ENCODE measurements around the gene TMEM178B. TPM values are rescaled to one million over a fixed set of nuclear protein-coding genes. Genes with fewer than 3 reads are reported as not detected.
"Not testable (repeated sequence)": the region's sequence is repeated elsewhere in the genome, so short reads cannot be mapped to it uniquely, and the experiment has no call there.

Gene TMEM178B
- polyA plus RNA-seq, 6 donors from 2014 or later, result not detected

- H3K4me1 Mint-ChIP-seq, result no peaks in the 10 kb centered on the region
- peaks cover 0 to 10% (median 6%) of the 10 kb centered on the region in 3 donors for H3K27me3 Mint-ChIP-seq
- no peak overlapping the region for H3K4me3 Mint-ChIP-seq
- DNase-seq (no peak), ATAC-seq (ENCODE audit: low read depth in 2 of 2) (no peak)
- peaks cover 0 to 9% (median 3%) of the 10 kb centered on the region in 7 donors for H3K9me3 Mint-ChIP-seq
- no peak overlapping the region for H3K27ac Mint-ChIP-seq
- no peaks in the 10 kb centered on the region for H3K36me3 Mint-ChIP-seq
Observed at GRCh38 chr7:141313896-141314295, 240.0 kb downstream of the TMEM178B start.

DNA sequence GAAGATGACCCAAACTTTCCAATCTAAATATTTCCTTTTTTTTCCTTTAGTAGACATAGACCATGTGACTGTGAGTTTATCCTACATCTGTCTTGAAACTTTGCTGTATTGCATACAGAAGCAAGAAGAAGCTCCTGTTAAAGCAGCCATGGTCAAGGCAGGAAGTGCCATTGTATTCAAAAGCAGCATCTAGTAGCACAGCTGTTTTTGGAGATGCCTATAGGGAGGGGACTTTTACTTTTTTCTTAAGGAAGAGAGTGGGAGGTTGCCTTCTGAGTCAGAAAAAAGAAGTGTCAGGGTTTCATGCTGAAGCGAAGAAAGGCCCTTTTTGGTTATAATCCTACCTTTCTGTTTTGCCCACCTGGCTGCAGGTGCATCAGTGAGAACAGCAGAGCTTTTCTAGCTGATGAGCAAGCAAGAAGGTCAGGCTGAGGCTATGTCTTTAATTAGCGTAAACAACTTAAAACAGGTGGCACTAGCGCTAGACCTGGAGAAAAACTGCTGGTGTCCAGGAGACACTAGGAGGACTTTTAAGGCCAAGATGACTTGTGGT lies 243.2 kb downstream of the TMEM178B start:
- Mint-ChIP-seq H3K27ac (no peak overlapping the region), H3K27me3 (peaks cover 4 to 6% (median 4%) of the 10 kb centered on the region in 3 donors), H3K4me1 (no peaks in the 10 kb centered on the region), H3K9me3 (peaks cover 0 to 3% (median 0%) of the 10 kb centered on the region in 7 donors), H3K4me3 (no peak overlapping the region), H3K36me3 (no peaks in the 10 kb centered on the region)
- no peak for DNase-seq
- ATAC-seq (ENCODE audit: low read depth in 2 of 2), result no peak

DNA sequence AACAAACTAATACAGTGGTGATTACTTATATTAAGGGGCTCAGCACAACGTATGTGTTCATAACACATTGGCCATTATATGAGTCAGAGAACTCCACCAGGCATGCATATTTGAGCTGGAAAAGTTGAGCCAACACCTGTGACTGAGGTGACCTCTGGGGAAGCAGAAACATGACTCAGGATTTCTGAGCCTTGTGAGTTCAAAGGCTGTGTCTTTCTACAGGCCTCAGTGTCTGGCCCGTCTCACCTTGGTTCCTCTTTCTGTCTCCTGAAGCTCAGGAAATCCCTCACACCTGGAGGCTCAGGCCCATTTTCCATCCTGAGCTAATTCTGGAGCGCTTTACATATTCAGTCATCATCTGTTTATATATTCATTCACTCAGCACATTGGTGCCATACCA lies 246.4 kb downstream of the TMEM178B start:
- Mint-ChIP-seq H3K27ac (no peak overlapping the region), H3K36me3 (no peaks in the 10 kb centered on the region), H3K9me3 (peaks cover 0 to 3% (median 0%) of the 10 kb centered on the region in 7 donors), H3K4me3 (no peak overlapping the region), H3K4me1 (no peaks in the 10 kb centered on the region), H3K27me3 (peaks cover 4 to 13% (median 8%) of the 10 kb centered on the region in 3 donors)
- no peak for ATAC-seq (ENCODE audit: low read depth in 2 of 2)
- no peak for DNase-seq

GRCh38 chr7:141322383-141322782 lies 248.5 kb downstream of the TMEM178B start:
- H3K4me3 Mint-ChIP-seq, result peak overlapping the region in 1 of 8 donors; percentile 23
- ATAC-seq (ENCODE audit: low read depth in 2 of 2) (no peak), DNase-seq (no peak)
- H3K4me1 Mint-ChIP-seq, result no peaks in the 10 kb centered on the region
- H3K27me3 Mint-ChIP-seq, result peaks cover 4 to 13% (median 8%) of the 10 kb centered on the region in 3 donors
- no peaks in the 10 kb centered on the region for H3K36me3 Mint-ChIP-seq
- peaks cover 0 to 3% (median 0%) of the 10 kb centered on the region in 7 donors for H3K9me3 Mint-ChIP-seq
- no peak overlapping the region for H3K27ac Mint-ChIP-seq

- Mint-ChIP-seq H3K27ac (no peak overlapping the region), H3K9me3 (peaks cover 0 to 3% (median 0%) of the 10 kb centered on the region in 7 donors), H3K4me3 (no peak overlapping the region), H3K4me1 (no peaks in the 10 kb centered on the region), H3K36me3 (no peaks in the 10 kb centered on the region), H3K27me3 (peaks cover 4 to 13% (median 8%) of the 10 kb centered on the region in 3 donors)
- no peak for DNase-seq
- no peak for ATAC-seq (ENCODE audit: low read depth in 2 of 2)
Observed at GRCh38 chr7:141323826-141324225, 250.0 kb downstream of the TMEM178B start.

- no peaks in the 10 kb centered on the region for H3K4me1 Mint-ChIP-seq
- ATAC-seq (ENCODE audit: low read depth in 2 of 2) (no peak), DNase-seq (no peak)
- no peak overlapping the region for H3K4me3 Mint-ChIP-seq
- no peaks in the 10 kb centered on the region for H3K36me3 Mint-ChIP-seq
- peaks cover 0 to 3% (median 0%) of the 10 kb centered on the region in 7 donors for H3K9me3 Mint-ChIP-seq
- H3K27ac Mint-ChIP-seq, result no peak overlapping the region
- H3K27me3 Mint-ChIP-seq, result peaks cover 4 to 13% (median 8%) of the 10 kb centered on the region in 3 donors
Observed at GRCh38 chr7:141324870-141325269, 251.0 kb downstream of the TMEM178B start.

- H3K27ac Mint-ChIP-seq, result no peak overlapping the region
- H3K36me3 Mint-ChIP-seq, result no peaks in the 10 kb centered on the region
- peaks cover 4 to 13% (median 8%) of the 10 kb centered on the region in 3 donors for H3K27me3 Mint-ChIP-seq
- DNase-seq (no peak), ATAC-seq (ENCODE audit: low read depth in 2 of 2) (no peak)
- no peak overlapping the region for H3K4me3 Mint-ChIP-seq
- peaks cover 0 to 3% (median 0%) of the 10 kb centered on the region in 7 donors for H3K9me3 Mint-ChIP-seq
- H3K4me1 Mint-ChIP-seq, result no peaks in the 10 kb centered on the region
Observed at GRCh38 chr7:141325275-141325674, 251.4 kb downstream of the TMEM178B start.

DNA sequence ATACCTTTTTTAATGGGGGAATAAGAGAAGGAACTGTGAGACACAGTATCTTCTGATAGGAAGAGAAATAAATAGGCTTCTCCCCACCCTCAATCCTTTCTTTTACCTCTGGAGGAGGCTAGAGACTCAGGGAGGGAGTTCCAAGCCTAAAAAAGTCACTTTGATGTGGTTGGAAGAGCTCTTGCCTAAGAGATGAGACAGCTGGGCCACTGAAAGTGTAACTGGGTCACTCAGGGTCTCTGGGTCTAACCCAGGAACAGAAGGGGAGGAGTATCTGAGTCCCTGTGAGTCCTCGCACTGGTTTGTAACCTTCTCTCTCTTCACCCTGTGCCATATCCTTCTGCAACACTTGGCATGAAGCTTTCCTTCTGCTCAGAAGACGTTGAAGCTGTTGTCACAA lies 254.4 kb downstream of the TMEM178B start:
- no peak for DNase-seq
- H3K27ac Mint-ChIP-seq, result no peak overlapping the region
- H3K27me3 Mint-ChIP-seq, result peaks cover 0 to 12% (median 8%) of the 10 kb centered on the region in 3 donors
- no peak for ATAC-seq (ENCODE audit: low read depth in 2 of 2)
- H3K4me1 Mint-ChIP-seq, result no peaks in the 10 kb centered on the region
- H3K36me3 Mint-ChIP-seq, result no peaks in the 10 kb centered on the region
- no peak overlapping the region for H3K4me3 Mint-ChIP-seq
- peaks cover 0 to 7% (median 0%) of the 10 kb centered on the region in 7 donors for H3K9me3 Mint-ChIP-seq

DNA sequence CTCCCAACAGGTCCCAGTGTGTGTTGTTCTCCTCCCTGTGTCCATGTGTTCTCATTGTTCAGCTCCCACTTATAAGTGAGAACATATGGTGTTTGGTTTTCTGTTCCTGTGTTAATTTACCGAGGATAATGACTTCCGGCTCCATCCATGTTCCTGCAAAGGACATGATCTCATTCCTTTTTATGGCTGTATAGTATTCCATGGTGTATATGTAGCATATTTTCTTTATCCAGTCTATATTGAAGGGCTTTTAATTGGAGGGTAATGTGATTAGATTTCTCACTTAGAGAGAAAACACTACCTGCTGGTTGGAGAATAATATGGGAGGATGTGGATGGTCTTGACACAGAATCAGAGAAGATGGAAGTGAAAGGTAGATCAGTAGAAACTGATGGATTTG lies 256.4 kb downstream of the TMEM178B start:
- H3K27me3 Mint-ChIP-seq; H3K4me3 Mint-ChIP-seq; H3K9me3 Mint-ChIP-seq; H3K27ac Mint-ChIP-seq; H3K36me3 Mint-ChIP-seq; ATAC-seq (ENCODE audit: low read depth in 2 of 2); DNase-seq; H3K4me1 Mint-ChIP-seq: not testable (repeated sequence)

- Mint-ChIP-seq H3K27ac (no peak overlapping the region), H3K36me3 (no peaks in the 10 kb centered on the region), H3K4me3 (no peak overlapping the region), H3K9me3 (peaks cover 0 to 8% (median 2%) of the 10 kb centered on the region in 7 donors), H3K4me1 (no peaks in the 10 kb centered on the region), H3K27me3 (no peaks in the 10 kb centered on the region)
- ATAC-seq (ENCODE audit: low read depth in 2 of 2), result no peak
- DNase-seq, result no peak
Observed at GRCh38 chr7:141333459-141333858, 259.6 kb downstream of the TMEM178B start.

GRCh38 chr7:141335164-141335563 lies 261.3 kb downstream of the TMEM178B start:
- DNase-seq (no peak), ATAC-seq (ENCODE audit: low read depth in 2 of 2) (no peak)
- peak overlapping the region in 1 of 6 donors; percentile 66 for H3K27ac Mint-ChIP-seq
- no peaks in the 10 kb centered on the region for H3K4me1 Mint-ChIP-seq
- no peaks in the 10 kb centered on the region for H3K36me3 Mint-ChIP-seq
- peaks cover 0 to 5% (median 4%) of the 10 kb centered on the region in 3 donors for H3K27me3 Mint-ChIP-seq
- H3K9me3 Mint-ChIP-seq, result peaks cover 0 to 8% (median 2%) of the 10 kb centered on the region in 7 donors
- no peak overlapping the region for H3K4me3 Mint-ChIP-seq

DNA sequence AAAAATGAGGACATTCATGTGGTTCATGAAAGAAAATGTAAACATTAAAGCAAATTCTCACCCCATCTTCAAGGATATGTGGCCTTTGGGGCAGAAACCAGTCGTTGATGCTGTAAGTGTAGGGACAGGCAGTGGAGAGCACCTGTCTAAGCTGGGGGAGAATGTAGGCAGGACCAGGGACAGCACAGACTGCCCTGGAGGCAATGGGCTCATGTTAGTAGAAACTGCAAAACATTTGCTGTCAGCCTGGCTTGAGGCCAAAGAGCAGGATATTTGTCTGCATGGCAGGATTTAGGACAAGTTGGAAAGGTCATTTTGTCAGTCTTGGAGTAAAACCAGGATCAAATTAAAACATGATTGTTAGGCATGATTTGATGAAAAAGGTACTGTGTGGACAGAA lies 265.7 kb downstream of the TMEM178B start:
- no peak for DNase-seq
- Mint-ChIP-seq H3K9me3 (peaks cover 0 to 8% (median 2%) of the 10 kb centered on the region in 7 donors), H3K27ac (no peak overlapping the region), H3K4me1 (no peaks in the 10 kb centered on the region), H3K36me3 (no peaks in the 10 kb centered on the region), H3K4me3 (no peak overlapping the region), H3K27me3 (peaks cover 4 to 5% (median 5%) of the 10 kb centered on the region in 3 donors)
- no peak for ATAC-seq (ENCODE audit: low read depth in 2 of 2)

DNA sequence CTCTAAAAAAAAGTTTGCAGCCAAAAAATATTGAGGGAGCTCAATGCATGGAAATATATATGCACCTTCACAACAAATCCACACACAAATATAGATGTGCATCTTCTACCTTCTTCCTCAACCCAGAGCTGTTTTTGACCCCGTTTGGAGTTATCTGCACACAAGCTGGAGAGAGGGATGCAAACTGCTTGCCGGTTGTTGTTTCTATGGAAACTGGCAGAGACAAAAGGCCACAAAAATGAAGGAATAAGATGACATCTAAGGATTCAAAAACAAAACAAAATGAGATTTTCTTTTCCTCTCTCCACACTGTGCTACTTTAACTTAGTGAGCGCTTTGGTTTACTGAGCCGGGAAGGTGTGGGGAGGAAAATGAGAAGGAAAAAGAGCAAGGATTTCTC lies 267.1 kb downstream of the TMEM178B start:
- no peak for DNase-seq
- Mint-ChIP-seq H3K27ac (no peak overlapping the region), H3K36me3 (no peaks in the 10 kb centered on the region), H3K4me3 (no peak overlapping the region), H3K9me3 (peaks cover 0 to 8% (median 2%) of the 10 kb centered on the region in 7 donors), H3K27me3 (peaks cover 4 to 5% (median 5%) of the 10 kb centered on the region in 3 donors), H3K4me1 (no peaks in the 10 kb centered on the region)
- ATAC-seq (ENCODE audit: low read depth in 2 of 2), result no peak

- ATAC-seq (ENCODE audit: low read depth in 2 of 2) (no peak), DNase-seq (no peak)
- peaks cover 5 to 11% (median 9%) of the 10 kb centered on the region in 3 donors for H3K27me3 Mint-ChIP-seq
- no peaks in the 10 kb centered on the region for H3K4me1 Mint-ChIP-seq
- no peak overlapping the region for H3K4me3 Mint-ChIP-seq
- H3K27ac Mint-ChIP-seq, result no peak overlapping the region
- peaks cover 0 to 4% (median 0%) of the 10 kb centered on the region in 7 donors for H3K9me3 Mint-ChIP-seq
- no peaks in the 10 kb centered on the region for H3K36me3 Mint-ChIP-seq
Observed at GRCh38 chr7:141342621-141343408, 269.0 kb downstream of the TMEM178B start.
